LNCaP clone FGC (cell line): ENCODE results near the gene ITGA8.
A peak's percentile ranks its signal among the peaks of the same experiment; 100 is the strongest.

Source experiments
- DNase-seq: peaks from one replicate; pipeline ENCODE4 v3.0.0-alpha.2; 2011; ENCODE audit warnings: low read depth
- H3K4me3 ChIP-seq: 2 replicates; pipeline ENCODE4 v1.5.1; 2011; ENCODE audit warnings: mild to moderate bottlenecking, low read depth, low read length, control low read depth
- CTCF ChIP-seq: IDR thresholded peaks from 2 replicates; pipeline ENCODE4 v1.5.1; 2012; ENCODE audit warnings: mild to moderate bottlenecking; ENCODE audit not compliant: control insufficient read depth, insufficient read depth; ENCODE audit errors: extremely low read depth

The ITGA8 gene

DNA sequence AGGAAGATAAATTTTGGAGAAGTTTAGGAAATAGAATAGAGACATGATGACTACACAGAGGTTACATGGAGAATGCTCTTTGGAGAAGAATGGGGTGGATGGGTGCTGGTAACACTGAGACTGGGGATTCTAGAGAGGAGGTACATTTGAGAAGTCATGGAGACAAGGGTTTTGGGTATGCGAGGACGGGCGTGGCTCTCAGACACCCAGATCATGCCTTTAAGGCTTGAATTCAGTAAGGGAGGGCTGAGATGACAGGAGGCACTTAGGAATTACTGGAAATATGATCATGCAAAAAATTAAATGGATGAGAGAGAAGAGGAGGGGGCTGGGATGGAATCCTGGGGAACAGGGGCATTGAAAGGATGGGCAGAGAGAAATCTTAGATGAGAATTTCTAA, 168.8 kb downstream of the ITGA8 start:
- no peak for TF ChIP-seq CTCF
- no peak for DNase-seq
- no peak overlapping the region for H3K4me3 ChIP-seq

GRCh38 chr10:15548331-15548730, 171.4 kb downstream of the ITGA8 start:
- peak overlapping the region; percentile 33 for H3K4me3 ChIP-seq
- TF ChIP-seq CTCF, result no peak
- DNase-seq, result peak; percentile 62

DNA sequence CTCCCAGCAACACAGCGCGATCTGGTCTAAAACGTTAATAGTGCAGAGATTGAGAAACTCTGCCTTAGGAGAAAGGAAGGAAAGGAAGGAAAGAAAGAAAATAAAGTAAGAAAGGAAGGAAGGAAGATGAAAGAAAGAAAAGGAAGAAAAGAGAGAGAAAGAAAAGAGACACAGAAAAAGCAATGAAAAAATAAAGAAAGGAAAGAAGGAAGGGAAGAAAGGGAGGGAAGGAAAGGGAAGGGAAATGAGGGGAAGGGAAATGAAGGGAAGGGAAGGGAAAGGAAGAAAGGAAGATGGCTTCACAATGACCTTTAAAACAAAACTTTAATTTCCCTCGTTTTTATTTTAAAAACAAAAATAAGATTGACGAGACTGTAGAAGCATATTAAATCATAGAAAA, 173.1 kb downstream of the ITGA8 start:
- DNase-seq, result no peak
- H3K4me3 ChIP-seq, result no peak overlapping the region
- TF ChIP-seq CTCF, result no peak

- H3K4me3 ChIP-seq, result no peak overlapping the region
- DNase-seq, result no peak
- TF ChIP-seq CTCF, result no peak
Measured at GRCh38 chr10:15545884-15546283, 173.8 kb downstream of the ITGA8 start.

DNA sequence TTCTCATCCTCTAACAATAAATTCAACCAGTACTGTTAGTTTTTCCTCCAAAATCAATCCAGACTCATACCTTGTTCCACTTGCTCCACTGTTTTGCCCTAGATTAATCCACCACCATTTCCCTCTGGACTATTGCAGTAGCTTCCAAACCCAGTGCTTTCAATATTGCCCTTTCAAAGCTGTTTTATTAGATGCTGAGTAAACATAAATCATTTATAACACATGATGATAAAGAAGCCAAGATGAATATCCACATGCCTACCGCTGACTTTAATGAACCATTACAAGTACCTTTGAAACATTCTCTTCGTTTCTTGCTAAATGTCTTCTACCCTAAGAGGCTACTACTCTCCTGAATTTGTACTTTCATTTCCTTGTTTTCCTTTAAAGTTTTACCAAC, 174.5 kb downstream of the ITGA8 start:
- no peak for TF ChIP-seq CTCF
- DNase-seq, result no peak
- H3K4me3 ChIP-seq, result no peak overlapping the region

DNA sequence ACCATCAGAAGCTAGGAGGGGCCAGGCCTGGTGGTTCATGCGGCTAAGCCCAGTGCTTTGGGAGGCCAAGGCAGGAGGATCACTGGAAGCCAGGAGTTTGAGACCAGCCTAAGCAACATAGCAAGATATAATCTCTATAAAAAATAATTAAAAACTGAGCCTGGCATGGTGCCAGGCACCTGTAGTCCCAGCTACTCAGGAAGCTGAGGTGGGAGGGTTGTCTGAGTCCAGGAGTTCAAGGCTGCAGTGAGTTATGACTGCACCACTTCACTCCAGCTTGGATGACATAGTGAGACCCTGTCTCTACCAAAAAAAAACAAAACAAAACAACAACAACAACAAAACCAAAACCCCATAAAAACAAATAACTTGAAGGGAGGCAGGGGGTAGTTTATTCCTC, 175.7 kb downstream of the ITGA8 start:
- no peak overlapping the region for H3K4me3 ChIP-seq
- no peak for TF ChIP-seq CTCF
- DNase-seq, result no peak

DNA sequence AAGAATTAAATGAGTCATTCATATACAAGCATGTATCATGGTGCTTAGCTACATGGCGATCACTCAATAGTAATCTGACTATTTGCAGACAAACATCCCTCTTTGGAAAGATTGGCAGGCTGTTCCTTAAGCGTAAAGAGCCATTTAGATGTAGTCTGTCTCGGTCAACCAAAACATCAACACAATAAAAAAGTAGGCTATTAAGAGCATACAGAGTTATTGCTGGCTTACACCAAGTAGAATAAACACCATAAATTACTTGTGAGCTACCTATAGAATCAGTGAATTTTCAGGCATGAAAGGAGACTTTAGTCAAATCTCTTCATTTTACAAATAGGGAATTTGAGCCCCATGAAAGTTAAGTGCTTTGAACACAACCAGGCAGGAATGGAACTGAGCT, 176.9 kb downstream of the ITGA8 start:
- no peak overlapping the region for H3K4me3 ChIP-seq
- DNase-seq, result no peak
- no peak for TF ChIP-seq CTCF
